ENCODE measurements around the gene APOOL. TPM values are rescaled to one million over a fixed set of nuclear protein-coding genes. Genes with fewer than 3 reads are reported as not detected.
A peak's percentile ranks its signal among the peaks of the same experiment; 100 is the strongest.

The APOOL gene
- polyA plus RNA-seq, 3 donors = 2.0 to 4.7 (median 2.8) TPM

DNA sequence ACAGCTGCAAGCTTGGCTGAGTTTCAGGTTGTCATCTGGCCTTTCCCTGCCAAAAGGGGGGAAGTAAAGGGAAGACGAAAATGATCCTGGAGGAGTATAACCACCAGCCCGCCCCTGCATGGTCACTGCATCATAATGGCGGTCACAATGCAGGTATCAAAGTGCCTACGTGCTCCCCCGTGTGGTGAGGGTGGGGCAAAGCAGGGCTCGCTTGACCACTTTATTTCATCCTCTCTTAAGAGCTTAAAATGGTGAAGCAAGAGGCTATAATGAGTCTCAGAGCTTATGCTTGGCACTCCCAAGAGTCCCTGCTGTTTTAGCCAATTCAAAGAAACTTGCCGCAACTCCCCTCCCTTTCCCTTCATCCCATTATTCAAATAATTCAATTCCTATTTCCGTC lies 105.6 kb downstream of the APOOL start:
- Mint-ChIP-seq H3K4me1 (peaks cover 2% of the 10 kb centered on the region), H3K36me3 (no peaks in the 10 kb centered on the region), H3K27ac (peak overlapping the region in 2 of 7 donors; percentile 50 to 61), H3K27me3 (ENCODE audit: low read depth in 3 of 3) (peaks cover 0 to 3% (median 0%) of the 10 kb centered on the region in 3 donors), H3K9me3 (peaks cover 0 to 8% (median 1%) of the 10 kb centered on the region in 7 donors), H3K4me3 (no peak overlapping the region)
- no peaks in the 10 kb centered on the region for H3K36me3 ChIP-seq (replicated peaks in 1 of 2; ENCODE audit: control insufficient read depth in 1 of 2, insufficient read depth in 2 of 2, low read length in 2 of 2)
- H3K9ac ChIP-seq (ENCODE audit: insufficient read depth, low read length, poor library complexity, severe bottlenecking) = no peak overlapping the region
- DNase-seq = no peak
- no peaks in the 10 kb centered on the region for H3K4me1 ChIP-seq (ENCODE audit: control insufficient read depth in 1 of 2, insufficient read depth in 2 of 2, low read length in 2 of 2)
- no peaks in the 10 kb centered on the region for H3K79me2 ChIP-seq (ENCODE audit: insufficient read depth, low read length)
- intact Hi-C loops (cut with micrococcal nuclease) = no loop called here
- H3K27ac ChIP-seq (ENCODE audit: low read depth in 1 of 2, low read length in 2 of 2) = no peak overlapping the region
- H2AFZ ChIP-seq (ENCODE audit: insufficient read depth, low read depth, low read length, poor library complexity, severe bottlenecking) = no peak overlapping the region
- TF ChIP-seq, protein P1, sequence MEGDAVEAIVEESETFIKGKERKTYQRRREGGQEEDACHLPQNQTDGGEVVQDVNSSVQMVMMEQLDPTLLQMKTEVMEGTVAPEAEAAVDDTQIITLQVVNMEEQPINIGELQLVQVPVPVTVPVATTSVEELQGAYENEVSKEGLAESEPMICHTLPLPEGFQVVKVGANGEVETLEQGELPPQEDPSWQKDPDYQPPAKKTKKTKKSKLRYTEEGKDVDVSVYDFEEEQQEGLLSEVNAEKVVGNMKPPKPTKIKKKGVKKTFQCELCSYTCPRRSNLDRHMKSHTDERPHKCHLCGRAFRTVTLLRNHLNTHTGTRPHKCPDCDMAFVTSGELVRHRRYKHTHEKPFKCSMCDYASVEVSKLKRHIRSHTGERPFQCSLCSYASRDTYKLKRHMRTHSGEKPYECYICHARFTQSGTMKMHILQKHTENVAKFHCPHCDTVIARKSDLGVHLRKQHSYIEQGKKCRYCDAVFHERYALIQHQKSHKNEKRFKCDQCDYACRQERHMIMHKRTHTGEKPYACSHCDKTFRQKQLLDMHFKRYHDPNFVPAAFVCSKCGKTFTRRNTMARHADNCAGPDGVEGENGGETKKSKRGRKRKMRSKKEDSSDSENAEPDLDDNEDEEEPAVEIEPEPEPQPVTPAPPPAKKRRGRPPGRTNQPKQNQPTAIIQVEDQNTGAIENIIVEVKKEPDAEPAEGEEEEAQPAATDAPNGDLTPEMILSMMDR (IDR thresholded peaks at IDR 0.05) = no peak
- H3K4me2 ChIP-seq (replicated peaks; ENCODE audit: extremely low read depth, low read length, poor library complexity, severe bottlenecking) = no peak overlapping the region
- no peaks in the 10 kb centered on the region for H3K9me3 ChIP-seq (replicated peaks in 1 of 2; ENCODE audit: control insufficient read depth in 1 of 2, insufficient read depth in 1 of 2, low read length in 2 of 2)
- H3K27me3 ChIP-seq (ENCODE audit: control insufficient read depth in 2 of 2, insufficient read depth in 2 of 2, low read length in 2 of 2) = no peaks in the 10 kb centered on the region
- WGBS (ENCODE audit: insufficient coverage) = no CpG with 5 or more reads among the region's 8 CpGs
- no peak overlapping the region for H3K4me3 ChIP-seq (replicated peaks in 1 of 3; ENCODE audit: low read depth in 2 of 3, low read length in 3 of 3)
- H4K20me1 ChIP-seq (ENCODE audit: insufficient read depth, low read length) = no peaks in the 10 kb centered on the region

DNA sequence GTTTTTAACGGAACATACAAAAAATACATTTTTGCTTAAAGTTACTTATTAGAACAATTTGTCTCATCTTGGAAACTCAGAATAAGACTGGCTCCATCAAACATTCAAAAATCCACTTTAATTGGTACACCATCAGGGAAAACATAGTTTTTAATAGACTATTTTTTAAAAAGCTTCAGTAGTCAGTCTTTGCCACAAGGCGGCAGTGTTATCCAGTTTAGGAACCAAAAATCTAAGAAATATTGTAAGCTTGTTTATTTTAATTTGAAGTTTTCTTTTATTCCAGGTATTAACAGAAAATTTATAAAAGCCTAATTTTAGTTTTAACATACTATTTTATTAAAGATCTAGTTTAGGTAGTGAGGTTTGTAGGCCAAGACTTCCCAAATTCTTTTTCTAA lies 107.7 kb downstream of the APOOL start:
- TF ChIP-seq, protein P1 (IDR thresholded peaks at IDR 0.05) = peak; percentile 53
- no peaks in the 10 kb centered on the region for H3K4me1 ChIP-seq (ENCODE audit: control insufficient read depth in 1 of 2, insufficient read depth in 2 of 2, low read length in 2 of 2)
- WGBS (ENCODE audit: insufficient coverage) = no CpG with 5 or more reads among the region's 2 CpGs

More for the DNA sequence above, 107.7 kb downstream of the APOOL start:
- Histone ChIP-seq H3K4me3 (replicated peaks in 1 of 3; ENCODE audit: low read depth in 2 of 3, low read length in 3 of 3) (no peak overlapping the region), H3K36me3 (replicated peaks in 1 of 2; ENCODE audit: control insufficient read depth in 1 of 2, insufficient read depth in 2 of 2, low read length in 2 of 2) (no peaks in the 10 kb centered on the region), H3K27me3 (ENCODE audit: control insufficient read depth in 2 of 2, insufficient read depth in 2 of 2, low read length in 2 of 2) (no peaks in the 10 kb centered on the region), H3K9me3 (replicated peaks in 1 of 2; ENCODE audit: control insufficient read depth in 1 of 2, insufficient read depth in 1 of 2, low read length in 2 of 2) (no peaks in the 10 kb centered on the region), H2AFZ (ENCODE audit: insufficient read depth, low read depth, low read length, poor library complexity, severe bottlenecking) (no peak overlapping the region), H3K79me2 (ENCODE audit: insufficient read depth, low read length) (no peaks in the 10 kb centered on the region), H4K20me1 (ENCODE audit: insufficient read depth, low read length) (no peaks in the 10 kb centered on the region), H3K27ac (ENCODE audit: low read depth in 1 of 2, low read length in 2 of 2) (no peak overlapping the region), H3K9ac (ENCODE audit: insufficient read depth, low read length, poor library complexity, severe bottlenecking) (no peak overlapping the region), H3K4me2 (replicated peaks; ENCODE audit: extremely low read depth, low read length, poor library complexity, severe bottlenecking) (no peak overlapping the region)
- Mint-ChIP-seq H3K27ac (no peak overlapping the region), H3K9me3 (peaks cover 0 to 8% (median 1%) of the 10 kb centered on the region in 7 donors), H3K27me3 (ENCODE audit: low read depth in 3 of 3) (peaks cover 0 to 2% (median 1%) of the 10 kb centered on the region in 3 donors), H3K4me3 (no peak overlapping the region), H3K36me3 (no peaks in the 10 kb centered on the region), H3K4me1 (peaks cover 2% of the 10 kb centered on the region)
- DNase-seq = no peak
- intact Hi-C loops (cut with micrococcal nuclease) = no loop called here

Measured in CD14-positive monocyte (primary cell).